RPMI8226 (cell line): ENCODE results near the gene KLHL24.
"Not testable (repeated sequence)": the region's sequence is repeated elsewhere in the genome, so short reads cannot be mapped to it uniquely, and the experiment has no call there.

Experiments
- DNase-seq: peaks from one replicate; pipeline ENCODE4 v3.0.0-alpha.2; 2015

Gene KLHL24

DNA sequence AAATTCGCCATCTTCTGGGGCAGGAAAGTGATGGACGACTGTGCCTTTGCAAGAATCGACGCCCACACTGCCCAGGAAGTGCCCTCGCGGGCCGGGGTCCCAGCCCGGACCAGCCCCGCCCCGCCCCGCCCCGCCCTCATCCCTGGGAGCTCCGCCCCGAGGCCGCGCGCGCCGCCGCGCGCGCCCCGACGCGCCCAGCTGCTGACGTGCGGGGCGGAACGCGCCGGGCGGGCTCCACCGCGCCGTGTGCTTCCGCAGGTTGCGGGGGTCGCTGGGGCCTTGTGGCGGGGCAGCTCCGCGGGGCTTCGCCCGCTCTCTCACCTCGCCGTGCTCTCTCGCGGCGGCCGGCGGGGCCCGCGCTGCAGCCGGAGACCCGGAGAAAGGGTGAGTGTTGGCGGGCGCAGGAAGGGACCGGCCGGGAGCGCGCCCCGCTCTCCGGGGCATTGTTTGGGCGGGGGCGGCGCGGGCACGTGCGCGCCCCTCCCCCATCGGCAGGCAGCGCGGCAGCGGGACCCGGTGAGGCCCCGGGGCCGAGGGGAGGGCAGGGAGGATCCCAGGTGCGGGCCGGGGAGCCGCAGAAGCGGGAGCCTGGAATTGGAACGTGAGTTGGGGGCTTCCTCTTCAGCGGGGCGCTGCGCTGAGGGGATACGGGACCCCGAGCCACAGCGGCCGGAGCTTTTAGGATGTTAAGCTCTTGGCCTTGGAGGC lies 62.3 kb downstream of the KLHL24 start, which contains the start of gene YEATS2:
TSS of gene YEATS2 (plus strand) at position 188 of the 708 bp plus-strand sequence. CDS start 17,366 bp downstream, outside the sequence.
- peak; percentile 87 for DNase-seq

DNA sequence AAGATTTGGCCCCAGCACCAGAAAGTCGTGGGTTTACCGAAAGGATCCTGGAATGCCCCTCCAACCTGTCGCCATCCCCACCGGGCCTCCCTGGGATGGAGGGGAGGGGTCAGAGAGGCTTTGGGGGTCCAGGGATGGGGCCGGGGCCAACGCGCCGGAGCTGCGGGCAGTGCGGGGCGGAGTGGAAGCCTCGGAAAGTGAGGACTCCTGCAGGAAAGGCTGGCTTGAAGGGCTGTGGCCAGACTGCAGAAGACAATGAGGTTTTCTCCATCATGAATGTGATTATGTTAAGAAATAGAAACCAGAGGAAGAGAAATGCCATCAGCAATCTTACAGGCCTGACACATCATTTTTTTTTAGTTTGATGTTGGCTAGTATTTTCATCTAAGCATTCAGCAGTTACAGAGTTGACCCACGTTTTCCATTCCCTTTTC lies 62.9 kb downstream of the KLHL24 start:
- DNase-seq: peak; percentile 60

DNA sequence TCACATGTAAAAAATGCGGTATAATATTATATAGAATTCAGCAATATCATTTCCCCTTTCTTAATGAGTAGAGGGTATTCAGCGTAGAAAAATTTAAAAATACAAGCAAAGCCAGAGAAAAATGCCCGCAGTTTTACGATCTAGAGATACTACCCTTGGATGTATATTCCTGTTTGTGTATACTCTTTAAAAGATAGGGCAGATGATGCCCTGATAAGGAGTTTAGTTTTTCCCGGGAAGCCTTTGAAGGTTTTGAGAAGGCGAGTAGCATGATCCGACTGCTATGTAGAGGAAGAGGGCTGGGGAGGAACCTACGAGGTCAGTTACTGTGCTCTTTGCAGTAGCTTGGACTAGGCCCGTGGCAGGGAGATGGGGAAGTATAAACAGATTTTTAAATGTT lies 63.3 kb downstream of the KLHL24 start:
- peak; percentile 47 for DNase-seq

DNA sequence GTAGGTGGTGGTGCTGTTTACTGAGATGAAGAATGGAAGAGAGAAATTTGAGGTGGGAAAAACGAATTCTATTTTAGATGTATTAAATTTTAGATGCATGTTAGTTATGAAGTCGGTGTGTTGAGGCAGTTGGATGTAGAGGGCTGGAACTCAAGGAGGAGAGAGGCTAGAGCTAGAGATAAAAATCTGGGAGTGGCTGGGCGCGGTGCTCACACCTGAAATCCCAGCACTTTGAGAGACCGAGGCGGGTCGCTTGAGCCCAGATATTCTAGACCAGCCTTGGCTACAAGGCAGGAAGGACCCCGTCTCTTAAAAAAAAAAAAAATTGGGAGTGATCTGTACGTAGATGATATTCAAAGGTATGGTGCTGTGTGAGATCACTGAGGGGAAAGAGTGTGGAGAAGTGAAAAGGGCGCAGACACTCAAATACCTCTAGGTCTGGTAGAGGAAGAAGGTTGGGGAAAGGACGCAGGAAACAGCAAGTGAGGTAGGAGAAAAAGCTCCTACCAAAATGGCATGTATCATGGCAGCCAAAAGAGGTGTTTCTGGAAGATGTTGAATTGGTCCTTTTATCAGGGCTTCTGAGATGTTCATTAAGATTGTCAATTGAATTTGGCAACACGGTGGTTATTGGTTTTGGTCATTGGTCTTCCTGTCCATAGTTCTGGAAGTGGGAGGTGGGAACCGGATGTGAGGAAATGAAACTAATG lies 64.0 kb downstream of the KLHL24 start:
- DNase-seq: peak; percentile 42

DNA sequence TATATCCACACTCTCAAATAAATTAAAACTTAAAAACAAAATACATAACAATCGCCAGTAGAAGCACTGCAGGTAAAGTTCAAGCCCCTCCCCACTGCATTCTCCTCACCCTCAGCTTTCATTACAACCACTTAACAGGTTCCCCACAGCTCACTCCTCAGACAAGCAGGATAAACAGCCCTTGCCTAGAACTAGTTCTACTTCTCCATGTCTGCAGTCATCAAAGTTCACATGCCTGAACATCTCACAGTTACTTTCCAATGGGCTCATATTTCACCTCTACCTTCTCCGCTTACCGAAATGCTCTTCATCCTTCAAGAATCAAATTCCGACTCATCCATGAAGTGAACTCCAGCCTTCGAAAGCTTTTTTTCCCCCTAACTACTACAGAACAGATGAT lies 66.3 kb downstream of the KLHL24 start:
- no peak for DNase-seq

DNA sequence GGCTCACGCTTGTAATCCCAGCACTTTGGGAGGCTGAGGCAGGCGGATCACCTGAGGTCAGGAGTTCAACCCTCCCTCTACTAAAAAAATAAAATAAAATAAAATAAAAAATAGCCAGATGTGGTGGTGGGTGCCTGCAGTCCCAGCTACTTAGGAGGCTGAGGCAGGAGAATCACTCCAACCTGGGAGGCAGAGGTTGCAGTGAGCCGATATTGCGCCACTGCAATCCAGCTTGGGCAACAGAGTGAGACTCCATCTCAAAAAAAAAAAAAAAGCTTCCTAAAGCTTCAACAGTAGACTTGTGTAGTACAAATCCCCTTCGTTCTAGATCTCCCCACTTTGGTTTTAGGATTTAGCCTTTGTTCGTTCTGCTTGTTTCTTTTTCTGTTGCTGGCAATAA lies 68.5 kb downstream of the KLHL24 start:
- DNase-seq: not testable (repeated sequence)

DNA sequence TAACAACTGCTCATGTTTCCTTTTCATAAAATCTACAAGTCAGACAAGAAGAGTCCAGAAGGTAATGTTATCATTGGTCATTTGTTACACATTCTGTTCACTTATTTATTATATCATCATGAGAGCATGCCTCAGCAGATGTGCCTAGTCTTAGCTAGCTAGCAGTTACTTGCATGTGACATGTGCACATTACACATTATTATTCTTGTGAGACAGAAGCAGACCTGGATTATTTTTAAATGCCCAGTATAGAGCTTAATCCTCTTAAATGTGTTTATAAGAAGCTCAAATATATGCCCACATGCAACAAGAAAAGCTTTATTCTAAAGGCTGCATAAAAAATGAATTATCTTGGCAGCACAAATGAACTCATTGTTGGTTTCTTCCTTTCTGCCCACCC lies 74.8 kb downstream of the KLHL24 start:
- no peak for DNase-seq

DNA sequence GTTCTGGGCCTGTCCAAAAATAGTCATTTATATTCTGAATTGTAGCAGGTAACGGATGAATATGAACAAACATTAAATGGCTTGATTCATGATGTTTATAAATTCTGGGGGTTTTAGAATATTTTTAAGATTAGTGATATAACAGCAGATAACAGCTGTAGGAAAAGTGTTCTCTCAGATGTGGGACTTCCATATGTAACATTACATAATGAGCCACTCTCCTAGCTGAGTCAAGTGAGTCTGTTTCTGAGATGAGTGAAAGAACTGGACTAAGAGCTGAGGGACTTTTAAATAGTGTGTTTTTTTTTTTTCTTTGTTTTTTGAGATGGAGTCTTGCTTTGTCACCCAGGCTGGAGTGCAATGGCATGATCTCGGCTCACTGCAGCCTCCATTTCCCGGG lies 76.1 kb downstream of the KLHL24 start:
- DNase-seq: no peak

DNA sequence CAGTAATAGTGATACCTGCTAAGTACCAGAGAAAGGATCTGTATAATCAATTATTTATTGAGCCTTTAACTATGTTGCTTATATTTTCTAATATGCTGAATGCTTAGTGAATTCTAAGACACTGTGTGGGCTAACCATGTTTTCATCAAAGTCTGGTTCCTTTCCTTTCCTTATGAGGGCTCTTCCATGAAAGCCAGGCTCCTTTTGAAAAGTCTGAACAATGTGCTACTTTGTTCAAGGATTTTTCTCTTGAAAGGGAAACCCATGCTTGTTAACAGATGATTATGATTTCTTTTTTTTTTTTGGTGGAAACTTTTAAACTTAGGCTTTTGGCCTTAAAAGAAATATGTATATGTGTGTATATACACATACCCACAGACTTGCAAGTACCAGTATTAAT lies 79.2 kb downstream of the KLHL24 start:
- no peak for DNase-seq

DNA sequence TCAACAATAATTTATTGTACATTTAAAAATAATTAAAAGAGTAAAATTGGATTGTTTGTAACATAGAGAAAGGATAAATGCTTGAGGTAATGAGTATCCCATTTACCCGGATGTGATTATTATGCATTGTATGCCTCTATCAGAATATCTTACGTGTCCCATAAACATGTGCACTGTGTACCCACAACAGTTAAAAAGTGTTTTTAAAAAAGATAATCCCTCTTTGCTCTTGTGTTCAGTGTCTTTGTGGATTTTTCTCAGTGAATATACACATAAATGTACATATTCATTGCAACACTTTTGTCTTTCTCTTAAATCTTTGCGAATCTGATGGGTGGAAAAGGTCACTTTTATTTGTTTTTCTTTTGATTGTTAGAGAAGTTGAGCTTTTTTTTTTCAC lies 82.6 kb downstream of the KLHL24 start:
- no peak for DNase-seq

DNA sequence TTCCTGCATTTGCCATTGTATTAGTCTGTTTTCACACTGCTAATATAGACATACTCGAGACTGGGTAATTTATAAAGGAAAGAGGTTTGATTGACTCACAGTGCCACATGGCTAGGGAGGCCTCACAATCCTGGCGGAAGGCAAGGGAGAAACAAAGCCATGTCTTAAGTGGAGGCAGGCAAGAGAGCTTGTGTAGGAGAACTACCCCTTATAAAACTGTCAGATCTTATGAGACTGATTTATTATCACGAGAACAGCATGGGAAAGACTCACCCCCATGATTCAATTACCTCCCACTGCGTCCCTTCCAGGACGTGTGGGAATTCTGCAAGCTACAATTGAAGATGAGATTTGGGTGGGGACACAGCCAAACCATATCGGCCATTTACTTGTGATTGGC lies 90.0 kb downstream of the KLHL24 start:
- no peak for DNase-seq

DNA sequence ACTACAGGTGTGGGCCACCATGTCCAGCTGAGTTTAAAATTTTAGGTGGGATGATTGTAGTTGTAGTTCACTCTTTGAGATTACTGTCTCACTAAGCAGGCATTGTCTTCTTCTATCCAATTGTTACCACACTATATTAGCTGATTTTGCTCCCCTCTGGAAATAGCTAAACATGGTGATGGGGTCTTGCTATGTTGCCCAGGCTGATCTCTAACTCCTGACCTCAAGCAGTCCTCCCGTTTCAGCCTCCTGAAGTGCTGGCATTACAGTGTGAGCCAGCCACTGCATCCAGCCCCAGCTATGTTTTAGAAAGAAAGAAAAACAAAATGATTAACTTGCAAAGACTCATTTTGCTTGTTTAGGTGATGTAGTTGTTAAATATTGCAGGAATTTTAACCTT lies 92.8 kb downstream of the KLHL24 start:
- no peak for DNase-seq

DNA sequence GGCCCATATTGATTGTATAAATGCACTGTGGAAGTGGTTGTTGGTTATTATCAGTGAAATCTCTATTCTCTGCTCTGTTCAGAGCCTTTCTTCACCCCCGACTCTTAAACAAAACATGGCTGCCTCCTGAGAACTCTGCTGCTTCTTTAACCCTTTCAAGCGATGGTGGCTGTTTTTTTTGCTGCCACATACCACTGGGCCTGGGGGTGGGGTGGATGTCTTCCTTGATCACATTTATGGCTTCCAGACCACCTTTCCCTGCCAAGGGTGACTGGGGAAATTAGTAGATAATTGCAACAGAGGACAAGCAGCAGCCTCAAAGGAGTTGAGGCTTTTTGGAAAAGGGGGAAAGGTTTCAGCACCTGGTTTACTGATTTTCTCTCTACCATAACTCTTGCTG lies 94.9 kb downstream of the KLHL24 start:
- no peak for DNase-seq

DNA sequence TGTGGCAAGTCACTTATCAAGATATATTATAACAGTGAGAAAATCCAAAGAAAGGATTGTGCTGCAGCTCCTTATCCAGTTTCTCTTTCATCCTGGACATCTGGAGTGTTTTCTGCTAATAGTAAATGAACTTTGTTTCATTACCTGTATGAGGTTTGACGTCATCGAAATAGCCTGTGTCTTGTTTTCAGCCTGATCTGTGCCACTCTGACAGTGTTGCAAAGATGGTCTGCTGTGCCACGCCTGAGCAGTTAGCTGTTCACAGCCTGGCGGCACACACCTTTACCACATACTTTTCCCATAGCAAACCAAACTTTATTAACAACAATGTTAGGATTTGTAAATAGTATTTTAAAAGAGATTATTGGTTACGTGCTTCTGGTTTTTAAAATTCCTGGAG lies 96.2 kb downstream of the KLHL24 start:
- DNase-seq: no peak

DNA sequence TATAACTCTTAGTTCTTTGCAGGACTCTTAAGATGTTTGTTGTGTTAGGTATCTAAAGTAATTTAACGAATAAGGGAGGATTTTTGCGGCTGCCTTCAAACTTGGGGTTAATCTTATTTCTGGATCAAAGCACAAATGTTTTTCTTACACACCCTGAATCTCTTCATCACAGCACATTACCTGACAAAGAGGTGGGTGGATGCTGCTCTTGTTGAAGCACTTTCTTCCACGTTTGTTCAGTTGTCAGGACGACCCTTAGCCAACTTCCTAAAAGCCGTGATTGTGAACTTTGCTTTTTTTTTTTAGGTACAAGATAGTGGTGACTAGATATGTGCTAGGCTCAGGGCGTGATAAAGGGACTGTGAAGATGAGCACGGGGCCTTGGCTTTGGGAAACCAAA lies 98.1 kb downstream of the KLHL24 start:
- DNase-seq: no peak
